Activated naive CD4-positive, alpha-beta T cell treated with anti-CD3 and anti-CD28 coated beads for 36 hours (primary cell): ENCODE data around the gene HLCS. TPM values are rescaled to one million over a fixed set of nuclear protein-coding genes. Genes with fewer than 3 reads are reported as not detected.
A peak's percentile ranks its signal among the peaks of the same experiment; 100 is the strongest.
"Not testable (repeated sequence)": the region's sequence is repeated elsewhere in the genome, so short reads cannot be mapped to it uniquely, and the experiment has no call there.

Source experiments
- CTCF ChIA-PET: fragments of 350-600 bp; sonication (Branson Sonifier 250); formaldehyde crosslinking; loops from one replicate; lab custom pipeline; 2021; ENCODE audit warnings: antibody characterized with exemption; lab: Charles Lee
- DNase-seq: peaks from one replicate; pipeline ENCODE4 v3.0.0-alpha.2; 2020
- H3K27ac Mint-ChIP-seq: one replicate; pipeline ENCODE4 v1.8.0; 2021; ENCODE audit warnings: mild to moderate bottlenecking, mixed read lengths
- H3K27me3 Mint-ChIP-seq: one replicate; pipeline ENCODE4 v1.8.0; 2021; ENCODE audit warnings: low read depth, mixed read lengths
- H3K36me3 Mint-ChIP-seq: one replicate; pipeline ENCODE4 v1.8.0; 2021; ENCODE audit warnings: low read depth, mixed read lengths
- H3K4me1 Mint-ChIP-seq: one replicate; pipeline ENCODE4 v1.8.0; 2021; ENCODE audit warnings: low read depth, mixed read lengths
- H3K4me3 Mint-ChIP-seq: one replicate; pipeline ENCODE4 v1.8.0; 2021; ENCODE audit warnings: mild to moderate bottlenecking, moderate library complexity, mixed read lengths
- H3K9me3 Mint-ChIP-seq: one replicate; pipeline ENCODE4 v1.8.0; 2021; ENCODE audit warnings: mixed read lengths
- intact Hi-C: fragments of 100-400 bp; cut with micrococcal nuclease; formaldehyde crosslinking; loops from one replicate; pipeline ENCODE4 v1.15.1; 2023
- total RNA-seq, 2 experiments: library from RNA; stranded (reverse); gene quantifications; one replicate each; pipeline ENCODE4 v1.2.3, GENCODE V29; 2021

The HLCS gene
- 10 to 100 TPM; 12.5 to 12.6 TPM for total RNA-seq

GRCh38 chr21:36966066-36966820 lies at the start of gene HLCS:
Gene HLCS (minus strand): TSS chr21:36966669. CDS start chr21:36966638, 31 bp downstream.
- no peaks in the 10 kb centered on the region for H3K27me3 Mint-ChIP-seq
- peak within 1 kb of the TSS; percentile 78 for H3K4me3 Mint-ChIP-seq
- peaks cover 12% of the 10 kb centered on the region for H3K4me1 Mint-ChIP-seq
- H3K9me3 Mint-ChIP-seq, result no peaks in the 10 kb centered on the region
- DNase-seq, result peak; percentile 72
- H3K36me3 Mint-ChIP-seq, result no peaks in the 10 kb centered on the region
- H3K27ac Mint-ChIP-seq, result peak within 1 kb of the TSS; percentile 86
- CTCF ChIA-PET, result interaction anchor here (0.5 to 2.4 kb wide), 10 partner anchors 8 to 461 kb away, joined by 3 to 12 read pairs (median 4); no protein-coding TSS in a partner anchor
- intact Hi-C loops, result loop anchor here (1.0 to 10.0 kb wide), 5 partner anchors 19 to 641 kb away; partner anchors contain the start of genes MORC3, PIGP, TTC3 and VPS26C

GRCh38 chr21:37009740-37010341 lies 43.4 kb upstream of the HLCS start:
- DNase-seq, result peak; percentile 87
- no peak overlapping the region for H3K27ac Mint-ChIP-seq
- no peaks in the 10 kb centered on the region for H3K36me3 Mint-ChIP-seq
- peaks cover 14% of the 10 kb centered on the region for H3K4me1 Mint-ChIP-seq
- no peaks in the 10 kb centered on the region for H3K9me3 Mint-ChIP-seq
- H3K27me3 Mint-ChIP-seq, result peaks cover 41% of the 10 kb centered on the region
- H3K4me3 Mint-ChIP-seq, result no peak overlapping the region
- intact Hi-C loops, result loop anchor here (1.0 to 2.0 kb wide), 3 partner anchors 33 to 71 kb away; partner anchors contain the start of genes PIGP and TTC3
- CTCF ChIA-PET, result interaction anchor here (0.6 to 2.1 kb wide), 22 partner anchors 10 to 566 kb away, joined by 3 to 13 read pairs (median 4); no protein-coding TSS in a partner anchor

- H3K9me3 Mint-ChIP-seq, result no peaks in the 10 kb centered on the region
- H3K4me1 Mint-ChIP-seq, result peaks cover 14% of the 10 kb centered on the region
- H3K36me3 Mint-ChIP-seq, result no peaks in the 10 kb centered on the region
- CTCF ChIA-PET, result interaction anchor here (1.1 kb wide), 1 partner anchor 33 kb away, joined by 3 read pairs; no protein-coding TSS in a partner anchor
- no peak overlapping the region for H3K4me3 Mint-ChIP-seq
- DNase-seq, result no peak
- H3K27ac Mint-ChIP-seq, result no peak overlapping the region
- intact Hi-C loops, result loop anchor here (1.0 kb wide), 1 partner anchor 69 kb away; no protein-coding TSS in a partner anchor
- peaks cover 35% of the 10 kb centered on the region for H3K27me3 Mint-ChIP-seq
These were observed 42.3 kb upstream of the HLCS start for GRCh38 chr21:37008724-37009123.

- intact Hi-C loops, result no loop called here
- H3K36me3 Mint-ChIP-seq, result no peaks in the 10 kb centered on the region
- DNase-seq, result peak; percentile 27
- H3K27ac Mint-ChIP-seq, result no peak within 1 kb of the TSS
- no peaks in the 10 kb centered on the region for H3K9me3 Mint-ChIP-seq
- H3K27me3 Mint-ChIP-seq, result peaks cover 26% of the 10 kb centered on the region
- peak within 1 kb of the TSS; percentile 52 for H3K4me3 Mint-ChIP-seq
- peaks cover 16% of the 10 kb centered on the region for H3K4me1 Mint-ChIP-seq
- CTCF ChIA-PET, result interaction anchor here (0.9 to 1.4 kb wide), 3 partner anchors 9 to 29 kb away, joined by 3 to 4 read pairs (median 3); no protein-coding TSS in a partner anchor
These were observed 40.2 kb upstream of the HLCS start, which contains the start of gene RIPPLY3 for GRCh38 chr21:37006486-37007291. Gene RIPPLY3 (plus strand): TSS chr21:37006702. CDS start chr21:37006773, 71 bp downstream.

- intact Hi-C loops, result no loop called here
- peaks cover 26% of the 10 kb centered on the region for H3K27me3 Mint-ChIP-seq
- no peaks in the 10 kb centered on the region for H3K36me3 Mint-ChIP-seq
- CTCF ChIA-PET, result interaction anchor here (1.1 to 1.4 kb wide), 2 partner anchors 18 to 28 kb away, joined by 3 to 4 read pairs; no protein-coding TSS in a partner anchor
- H3K4me3 Mint-ChIP-seq, result peak overlapping the region; percentile 52
- no peak overlapping the region for H3K27ac Mint-ChIP-seq
- peak; percentile 27 for DNase-seq
- peaks cover 21% of the 10 kb centered on the region for H3K4me1 Mint-ChIP-seq
- no peaks in the 10 kb centered on the region for H3K9me3 Mint-ChIP-seq
These were observed 39.3 kb upstream of the HLCS start for GRCh38 chr21:37005548-37006485.

- DNase-seq, H3K9me3 Mint-ChIP-seq, H3K27ac Mint-ChIP-seq, intact Hi-C loops, H3K36me3 Mint-ChIP-seq, H3K4me3 Mint-ChIP-seq: not testable (repeated sequence)
- peaks cover 12% of the 10 kb centered on the region for H3K27me3 Mint-ChIP-seq
- H3K4me1 Mint-ChIP-seq, result peaks cover 12% of the 10 kb centered on the region
- CTCF ChIA-PET, result interaction anchor here (0.8 kb wide), 1 partner anchor 29 kb away, joined by 3 read pairs; no protein-coding TSS in a partner anchor
These were observed 37.4 kb upstream of the HLCS start for GRCh38 chr21:37003917-37004316.

- CTCF ChIA-PET, H3K9me3 Mint-ChIP-seq, H3K27me3 Mint-ChIP-seq, intact Hi-C loops, H3K4me3 Mint-ChIP-seq, DNase-seq, H3K36me3 Mint-ChIP-seq, H3K27ac Mint-ChIP-seq: not testable (repeated sequence)
- peaks cover 12% of the 10 kb centered on the region for H3K4me1 Mint-ChIP-seq
These were observed 36.4 kb upstream of the HLCS start for GRCh38 chr21:37002851-37003250.

- CTCF ChIA-PET, result interaction anchor here (0.7 kb wide), 1 partner anchor 14 kb away, joined by 4 read pairs; no protein-coding TSS in a partner anchor
- intact Hi-C loops, result no loop called here
- DNase-seq, result no peak
- no peak overlapping the region for H3K4me3 Mint-ChIP-seq
- H3K36me3 Mint-ChIP-seq, result no peaks in the 10 kb centered on the region
- no peaks in the 10 kb centered on the region for H3K9me3 Mint-ChIP-seq
- H3K4me1 Mint-ChIP-seq, result peaks cover 7% of the 10 kb centered on the region
- H3K27me3 Mint-ChIP-seq, result no peaks in the 10 kb centered on the region
- H3K27ac Mint-ChIP-seq, result no peak overlapping the region
These were observed 35.0 kb upstream of the HLCS start for GRCh38 chr21:37001441-37001840.

GRCh38 chr21:37000381-37000780 lies 33.9 kb upstream of the HLCS start:
- no peak for DNase-seq
- Mint-ChIP-seq H3K4me1 (peaks cover 7% of the 10 kb centered on the region), H3K9me3 (no peaks in the 10 kb centered on the region), H3K27ac (no peak overlapping the region), H3K27me3 (no peaks in the 10 kb centered on the region), H3K36me3 (no peaks in the 10 kb centered on the region), H3K4me3 (no peak overlapping the region)
- CTCF ChIA-PET, result interaction anchor here (0.6 kb wide), 3 partner anchors 14 to 882 kb away, joined by 3 to 6 read pairs (median 4); no protein-coding TSS in a partner anchor
- intact Hi-C loops, result no loop called here

- H3K4me3 Mint-ChIP-seq, result no peak overlapping the region
- intact Hi-C loops, result no loop called here
- CTCF ChIA-PET, result interaction anchor here (0.6 to 1.2 kb wide), 2 partner anchors 11 to 13 kb away, joined by 5 to 6 read pairs; no protein-coding TSS in a partner anchor
These were observed 32.8 kb upstream of the HLCS start for GRCh38 chr21:36999131-36999898.

More at GRCh38 chr21:36999131-36999898, 32.8 kb upstream of the HLCS start:
- H3K27ac Mint-ChIP-seq, result no peak overlapping the region
- no peak for DNase-seq
- no peaks in the 10 kb centered on the region for H3K27me3 Mint-ChIP-seq
- H3K9me3 Mint-ChIP-seq, result no peaks in the 10 kb centered on the region
- peaks cover 7% of the 10 kb centered on the region for H3K4me1 Mint-ChIP-seq
- H3K36me3 Mint-ChIP-seq, result no peaks in the 10 kb centered on the region
